Activated naive CD8-positive, alpha-beta T cell treated with anti-CD3 and anti-CD28 coated beads, Interleukin-2, amount 50 U/mL, for 16 hours (primary cell): ENCODE results near the gene MYLK3.
A peak's percentile ranks its signal among the peaks of the same experiment; 100 is the strongest.
"Not testable (repeated sequence)": the region's sequence is repeated elsewhere in the genome, so short reads cannot be mapped to it uniquely, and the experiment has no call there.

Experiments
- DNase-seq: peaks from one replicate; pipeline ENCODE4 v3.0.0-alpha.2; 2020; ENCODE audit warnings: low read depth, low spot score

The MYLK3 gene

DNA sequence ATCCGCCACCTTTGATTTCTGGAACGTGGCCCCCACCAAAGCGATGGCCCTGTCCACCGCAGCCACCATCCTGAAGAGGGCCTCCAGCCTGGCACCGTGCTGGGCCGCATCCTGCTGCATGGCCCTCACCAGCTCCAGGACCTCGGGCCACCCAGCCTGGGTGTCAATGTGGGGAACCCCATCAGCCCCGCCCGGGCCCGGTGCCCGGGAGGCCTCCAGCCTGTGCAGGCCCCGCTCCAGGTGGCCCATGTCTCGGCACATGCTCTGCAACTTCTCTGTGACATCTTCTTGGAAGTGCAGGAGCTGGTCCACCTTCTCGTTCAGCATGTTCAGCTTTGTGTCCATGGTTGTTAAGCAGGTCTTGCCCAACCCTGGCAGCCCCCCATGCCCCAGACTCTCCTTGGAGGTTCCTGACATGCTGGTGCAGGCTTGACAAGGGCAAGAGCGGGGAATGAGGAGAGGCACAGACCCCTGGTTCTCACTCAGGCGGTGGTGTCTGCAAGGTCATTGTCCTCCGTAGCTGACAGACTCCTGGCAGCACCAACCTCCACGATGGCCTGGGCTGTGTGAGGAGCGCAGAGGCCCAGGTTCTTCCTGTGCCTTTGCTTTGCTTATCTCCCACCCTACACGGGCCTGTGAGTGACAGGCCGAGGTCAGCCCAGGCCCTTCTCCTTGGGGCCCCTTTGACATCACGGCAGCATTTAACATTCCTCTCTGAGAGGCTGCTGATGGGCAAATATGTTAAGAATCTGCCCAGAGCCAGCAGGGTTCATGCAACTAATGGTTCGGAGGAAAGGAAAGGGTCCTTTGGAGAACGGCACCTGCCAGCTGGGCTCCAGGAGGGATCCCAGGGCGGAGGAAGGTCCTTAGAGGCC, at the start of gene MYLK3:
Gene MYLK3, minus strand, starts transcription at position 568 of the 875 bp plus-strand sequence. Its CDS starts 151 bp downstream, at position 417.
- no peak for DNase-seq

DNA sequence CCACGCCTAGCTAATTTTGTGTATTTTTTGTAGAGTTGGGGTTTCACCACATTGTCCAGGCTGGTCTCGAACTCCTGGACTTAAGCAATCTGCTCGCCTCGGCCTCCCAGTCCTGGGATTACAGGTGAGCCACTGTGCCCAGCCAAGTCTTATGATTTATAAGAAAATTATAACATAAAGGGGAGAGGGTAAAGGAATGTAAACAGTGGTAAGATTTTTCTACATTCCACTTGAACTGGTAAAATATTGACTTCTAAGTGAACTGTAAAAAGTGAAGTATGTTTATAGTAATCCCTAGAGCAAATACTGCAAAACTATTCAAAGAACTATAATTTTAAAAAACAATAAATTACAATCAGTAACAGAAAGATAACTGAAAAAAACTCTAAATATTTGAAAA, 49.4 kb upstream of the MYLK3 start:
- DNase-seq, result no peak

- DNase-seq, result no peak
Measured at GRCh38 chr16:46796764-46797269, 48.7 kb upstream of the MYLK3 start.

GRCh38 chr16:46793841-46794240, 45.7 kb upstream of the MYLK3 start:
- no peak for DNase-seq

GRCh38 chr16:46790599-46791270, 42.6 kb upstream of the MYLK3 start:
- DNase-seq, result no peak

GRCh38 chr16:46789499-46790414, 41.6 kb upstream of the MYLK3 start:
- peak; percentile 48 for DNase-seq

GRCh38 chr16:46788891-46789474, 40.8 kb upstream of the MYLK3 start:
- no peak for DNase-seq

GRCh38 chr16:46787909-46788308, 39.8 kb upstream of the MYLK3 start:
- DNase-seq, result no peak

GRCh38 chr16:46785076-46785845, 37.1 kb upstream of the MYLK3 start:
- no peak for DNase-seq

DNA sequence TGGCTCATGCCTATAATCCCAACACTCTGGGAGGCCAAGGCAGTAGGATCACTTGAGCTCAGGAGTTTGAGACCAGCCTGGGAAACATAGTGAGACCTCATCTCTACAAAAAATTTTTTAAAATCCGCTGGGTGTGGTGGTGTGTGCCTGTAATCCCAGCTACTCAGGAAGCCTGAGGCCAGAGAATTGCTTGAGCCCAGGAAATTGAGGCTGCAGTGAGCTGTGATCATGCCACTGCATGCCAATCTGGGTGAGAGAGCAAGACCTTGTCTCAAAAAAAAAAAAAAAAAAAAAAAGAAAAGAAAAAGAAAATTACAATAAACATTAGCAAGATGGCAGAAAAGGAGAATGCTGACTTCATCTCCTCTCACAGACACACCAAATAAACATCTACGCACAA, 36.4 kb upstream of the MYLK3 start:
- not testable (repeated sequence) for DNase-seq

DNA sequence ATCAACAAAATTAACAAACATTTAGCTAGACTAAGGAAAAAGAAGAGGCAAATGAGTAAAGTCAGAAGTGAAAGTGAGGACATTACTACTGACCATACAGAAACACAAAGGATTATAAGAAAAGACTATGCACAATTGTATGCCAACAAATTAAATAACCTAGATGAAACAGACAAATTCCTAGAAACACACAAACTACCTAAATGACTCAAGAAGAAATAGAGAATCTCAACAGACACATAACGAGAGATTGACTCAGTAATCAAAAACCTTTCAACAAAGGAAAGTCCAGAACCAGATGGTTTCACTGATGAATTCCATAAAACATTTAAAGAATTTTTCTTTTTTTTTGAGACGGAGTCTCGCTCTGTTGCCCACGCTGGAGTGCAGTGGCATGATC, 35.7 kb upstream of the MYLK3 start:
- DNase-seq, result no peak

GRCh38 chr16:46782320-46782719, 34.2 kb upstream of the MYLK3 start:
- no peak for DNase-seq

DNA sequence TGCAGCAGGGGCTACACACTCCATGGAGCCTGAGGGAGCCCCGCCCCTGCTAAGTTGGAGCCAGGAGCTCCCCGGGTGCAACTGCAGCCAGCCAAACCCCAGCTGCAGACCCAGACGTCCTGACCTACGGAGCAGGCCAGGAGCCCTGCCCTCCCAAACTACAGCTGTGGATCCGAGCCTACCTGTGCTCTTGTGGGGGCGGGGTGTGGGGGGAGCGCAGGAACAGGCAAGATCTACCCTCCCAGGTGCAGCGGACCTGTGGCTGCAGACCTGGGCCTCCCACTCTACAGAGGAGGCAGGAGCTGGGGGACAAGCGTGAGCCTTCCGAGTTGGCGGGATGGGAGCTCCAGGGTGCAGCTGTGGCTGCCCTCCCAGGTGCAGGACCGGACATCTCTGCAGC, 29.7 kb upstream of the MYLK3 start:
- no peak for DNase-seq

DNA sequence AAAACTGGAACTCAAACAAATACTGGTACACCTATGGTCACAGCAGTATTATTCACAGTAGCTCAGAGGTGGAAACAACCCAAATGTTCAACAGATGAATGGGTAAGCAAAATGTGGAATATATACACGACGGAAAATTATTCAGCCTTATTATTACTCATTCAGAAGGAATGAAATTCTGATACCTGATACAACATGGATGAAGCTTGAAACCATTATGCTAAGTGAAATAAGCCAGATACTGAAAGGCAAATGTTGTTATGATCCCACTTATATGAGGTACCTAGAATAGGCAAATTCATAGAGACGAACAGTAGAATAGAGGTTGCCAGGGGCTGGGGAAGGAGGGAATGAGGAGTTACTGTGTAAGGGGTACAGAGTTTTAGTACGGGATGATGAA, 27.1 kb upstream of the MYLK3 start:
- DNase-seq, result no peak

DNA sequence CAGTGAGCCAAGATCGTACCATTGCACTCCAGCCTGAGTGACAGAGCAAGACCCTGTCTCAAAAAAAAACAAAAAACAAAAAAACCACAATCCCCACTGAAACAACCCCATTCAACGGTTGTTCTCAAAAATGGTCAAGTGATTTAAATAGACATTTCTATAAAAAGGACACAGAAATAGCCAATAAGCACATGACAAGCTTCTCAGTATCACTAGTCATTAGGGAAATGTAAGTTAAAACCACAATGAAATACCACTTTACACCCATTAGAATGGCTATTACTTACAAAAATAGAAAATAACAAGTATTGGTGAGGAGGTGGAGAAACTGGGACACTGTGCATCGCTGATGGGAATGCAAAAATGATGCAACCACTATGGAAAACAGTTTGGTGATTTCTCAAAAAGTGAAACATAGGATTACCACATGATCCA, 26.6 kb upstream of the MYLK3 start:
- no peak for DNase-seq

DNA sequence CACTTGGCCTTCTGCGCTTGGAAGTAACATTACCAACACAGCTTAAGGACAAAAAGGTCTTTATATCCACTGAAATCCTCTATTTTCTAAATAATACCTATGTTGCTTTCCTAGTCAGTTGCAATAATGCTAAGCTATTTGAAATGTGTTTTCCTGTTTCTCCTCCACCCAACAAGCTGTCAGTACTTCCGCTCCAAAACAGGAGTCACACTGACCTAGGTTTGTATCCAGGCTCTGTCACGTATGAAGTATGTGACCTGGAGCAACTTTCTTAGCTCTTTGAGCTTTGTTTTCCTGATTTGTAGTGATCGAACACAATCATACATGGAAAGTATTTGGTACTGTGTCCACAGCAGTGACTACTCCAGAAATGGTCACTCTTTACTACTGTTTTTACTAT, 24.3 kb upstream of the MYLK3 start:
- no peak for DNase-seq

GRCh38 chr16:46768809-46769208, 20.7 kb upstream of the MYLK3 start:
- no peak for DNase-seq

DNA sequence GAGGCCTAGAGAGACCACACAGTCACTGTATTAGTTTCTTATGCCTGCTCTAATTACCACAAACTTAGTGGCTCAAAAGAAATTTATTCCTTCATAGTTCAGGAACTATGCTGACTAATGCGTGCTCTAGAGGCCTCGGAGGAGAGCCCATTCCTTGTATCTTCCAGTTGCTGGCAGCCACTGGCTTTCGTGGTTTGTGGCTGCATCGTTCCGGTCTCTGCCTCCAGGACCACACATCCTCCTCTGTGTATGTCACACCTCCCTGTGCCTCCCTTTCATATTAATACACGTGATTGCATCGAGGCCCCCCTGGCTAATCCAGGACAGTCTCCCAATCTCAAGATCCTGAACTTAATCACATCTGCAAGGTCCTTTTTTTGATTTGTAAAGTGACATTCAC, 16.9 kb upstream of the MYLK3 start:
- DNase-seq, result no peak

- DNase-seq, result no peak
Measured at GRCh38 chr16:46763147-46763546, 15.0 kb upstream of the MYLK3 start.

DNA sequence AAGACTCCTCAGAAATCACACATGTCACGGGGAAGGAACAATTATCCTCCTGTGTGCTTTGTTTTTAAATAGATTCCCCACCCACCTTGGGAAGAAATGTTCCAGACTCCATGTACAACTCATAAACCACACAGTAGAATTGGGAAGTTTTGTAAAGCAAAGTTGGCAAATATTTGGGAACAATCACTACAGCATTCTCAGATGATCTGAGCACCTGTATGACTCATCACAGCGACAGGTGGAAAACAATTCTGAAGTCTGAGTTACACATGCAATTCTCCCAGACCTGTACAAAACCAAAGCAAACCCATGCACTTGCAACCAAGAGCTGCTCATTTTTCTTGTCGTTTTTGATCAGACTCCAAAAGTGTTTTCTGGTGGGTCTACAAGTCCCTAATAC, 14.4 kb upstream of the MYLK3 start:
- no peak for DNase-seq

DNA sequence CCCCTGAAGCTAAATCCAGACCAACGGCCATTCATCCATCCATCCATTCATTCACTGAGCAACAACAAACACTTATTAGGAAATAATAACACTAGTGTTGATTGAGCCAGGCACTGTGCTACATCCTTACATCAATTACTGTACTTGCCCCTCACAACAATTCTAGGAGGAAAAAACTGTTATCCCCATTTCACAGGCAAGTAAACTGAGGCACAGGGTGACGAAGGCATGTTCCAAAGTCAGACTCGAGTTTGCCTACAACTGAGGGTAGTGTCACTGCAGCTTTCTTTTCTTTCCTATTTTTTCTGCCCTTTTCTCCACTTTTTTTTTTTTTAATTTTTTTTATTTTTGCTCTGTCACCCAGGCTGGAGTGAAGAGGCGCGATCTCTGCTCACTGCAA, 11.2 kb upstream of the MYLK3 start:
- no peak for DNase-seq
